RWPE2 (cell line): ENCODE measurements around the gene DNASE1L3.
"Not testable (repeated sequence)": the region's sequence is repeated elsewhere in the genome, so short reads cannot be mapped to it uniquely, and the experiment has no call there.

Experiments used
- ATAC-seq: fragments of 200-7000 bp; cut with Tn5 transposase; 3 replicates; pipeline ENCODE4 v1.9.1; 2021; ENCODE audit warnings: low read depth
- DNase-seq: peaks from one replicate; pipeline ENCODE4 v3.0.0-alpha.2; 2020; ENCODE audit warnings: low spot score
- H3K27ac ChIP-seq: fragments of 450-650 bp; 2 replicates; pipeline ENCODE4 v1.5.1; 2017; ENCODE audit warnings: mild to moderate bottlenecking; ENCODE audit not compliant: poor library complexity, severe bottlenecking
- H3K27me3 ChIP-seq: fragments of 250-450 bp; sonication (Bioruptor Pico); 2 replicates; pipeline ENCODE4 v1.5.1; 2021; ENCODE audit warnings: mild to moderate bottlenecking, moderate library complexity; ENCODE audit not compliant: insufficient read depth, poor library complexity, severe bottlenecking
- H3K36me3 ChIP-seq: fragments of 250-450 bp; sonication (Bioruptor Pico); 2 replicates; pipeline ENCODE4 v1.5.1; 2020; ENCODE audit warnings: low read depth, mild to moderate bottlenecking, moderate library complexity
- H3K4me1 ChIP-seq: fragments of 250-450 bp; sonication (Bioruptor Pico); 2 replicates; pipeline ENCODE4 v1.5.1; 2021; ENCODE audit warnings: mild to moderate bottlenecking, moderate library complexity; ENCODE audit not compliant: insufficient read depth, poor library complexity, severe bottlenecking
- H3K4me3 ChIP-seq: fragments of 250-450 bp; sonication (Bioruptor Pico); 2 replicates; pipeline ENCODE4 v1.5.1; 2021; ENCODE audit warnings: mild to moderate bottlenecking, moderate library complexity; ENCODE audit not compliant: severe bottlenecking
- H3K9me3 ChIP-seq: fragments of 250-450 bp; sonication (Bioruptor Pico); 2 replicates; pipeline ENCODE4 v1.5.1; 2021; ENCODE audit warnings: mild to moderate bottlenecking, moderate library complexity; ENCODE audit not compliant: severe bottlenecking
- TF ChIP-seq, protein P1 (sequence below): fragments of 450-650 bp; IDR thresholded peaks from one replicate; pipeline ENCODE4 v1.5.1; 2017; ENCODE audit warnings: mild to moderate bottlenecking, moderate library complexity; ENCODE audit not compliant: poor library complexity, severe bottlenecking

DNASE1L3 gene

GRCh38 chr3:58235970-58236369, 25.2 kb upstream of the DNASE1L3 start:
- TF ChIP-seq, protein P1, sequence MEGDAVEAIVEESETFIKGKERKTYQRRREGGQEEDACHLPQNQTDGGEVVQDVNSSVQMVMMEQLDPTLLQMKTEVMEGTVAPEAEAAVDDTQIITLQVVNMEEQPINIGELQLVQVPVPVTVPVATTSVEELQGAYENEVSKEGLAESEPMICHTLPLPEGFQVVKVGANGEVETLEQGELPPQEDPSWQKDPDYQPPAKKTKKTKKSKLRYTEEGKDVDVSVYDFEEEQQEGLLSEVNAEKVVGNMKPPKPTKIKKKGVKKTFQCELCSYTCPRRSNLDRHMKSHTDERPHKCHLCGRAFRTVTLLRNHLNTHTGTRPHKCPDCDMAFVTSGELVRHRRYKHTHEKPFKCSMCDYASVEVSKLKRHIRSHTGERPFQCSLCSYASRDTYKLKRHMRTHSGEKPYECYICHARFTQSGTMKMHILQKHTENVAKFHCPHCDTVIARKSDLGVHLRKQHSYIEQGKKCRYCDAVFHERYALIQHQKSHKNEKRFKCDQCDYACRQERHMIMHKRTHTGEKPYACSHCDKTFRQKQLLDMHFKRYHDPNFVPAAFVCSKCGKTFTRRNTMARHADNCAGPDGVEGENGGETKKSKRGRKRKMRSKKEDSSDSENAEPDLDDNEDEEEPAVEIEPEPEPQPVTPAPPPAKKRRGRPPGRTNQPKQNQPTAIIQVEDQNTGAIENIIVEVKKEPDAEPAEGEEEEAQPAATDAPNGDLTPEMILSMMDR = no peak
- Histone ChIP-seq H3K27ac (no peak overlapping the region), H3K27me3 (no peaks in the 10 kb centered on the region), H3K36me3 (no peaks in the 10 kb centered on the region), H3K4me1 (peaks cover 4% of the 10 kb centered on the region), H3K9me3 (no peaks in the 10 kb centered on the region), H3K4me3 (no peak overlapping the region)
- ATAC-seq = no peak
- DNase-seq = no peak

- peaks cover 4% of the 10 kb centered on the region for H3K4me1 ChIP-seq
- no peak for DNase-seq
- H3K27me3 ChIP-seq = no peaks in the 10 kb centered on the region
- H3K9me3 ChIP-seq = no peaks in the 10 kb centered on the region
- peak; percentile 38; the same call in 1 of the 3 replicates for ATAC-seq
- H3K4me3 ChIP-seq = no peak overlapping the region
- TF ChIP-seq, protein P1 = no peak
- H3K36me3 ChIP-seq = no peaks in the 10 kb centered on the region
- no peak overlapping the region for H3K27ac ChIP-seq
Measured at GRCh38 chr3:58234516-58234931, 23.8 kb upstream of the DNASE1L3 start.

DNA sequence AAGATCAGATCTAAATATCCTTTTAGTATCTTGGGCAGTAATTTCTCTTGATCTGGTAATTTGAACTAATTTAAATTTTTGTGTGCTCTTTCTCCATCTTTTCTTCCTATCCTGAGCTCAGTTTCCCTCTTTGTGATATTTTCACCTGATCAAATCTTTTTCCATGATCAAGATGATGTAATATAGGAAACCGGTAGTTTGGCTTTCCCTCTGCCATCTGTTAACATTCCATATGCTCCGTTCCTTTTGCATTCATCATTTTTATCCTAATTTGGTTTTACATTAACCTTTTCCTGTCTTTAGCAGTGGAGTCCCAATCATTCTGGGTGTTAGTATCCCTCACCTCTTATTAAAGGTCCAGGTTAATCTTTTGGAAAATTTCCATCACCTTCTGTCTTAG, 20.9 kb upstream of the DNASE1L3 start:
- Histone ChIP-seq H3K27ac (no peak overlapping the region), H3K9me3 (no peaks in the 10 kb centered on the region), H3K4me3 (no peak overlapping the region), H3K36me3 (no peaks in the 10 kb centered on the region), H3K27me3 (no peaks in the 10 kb centered on the region), H3K4me1 (peaks cover 4% of the 10 kb centered on the region)
- DNase-seq (no peak), ATAC-seq (no peak)
- TF ChIP-seq, protein P1 = no peak

GRCh38 chr3:58230876-58231552, 20.2 kb upstream of the DNASE1L3 start:
- no peak for ATAC-seq
- no peak for DNase-seq

GRCh38 chr3:58227933-58228332, 17.2 kb upstream of the DNASE1L3 start:
- not testable (repeated sequence) for H3K4me3 ChIP-seq, H3K4me1 ChIP-seq, H3K9me3 ChIP-seq, H3K27me3 ChIP-seq, DNase-seq, H3K36me3 ChIP-seq, H3K27ac ChIP-seq, ATAC-seq

More at GRCh38 chr3:58230876-58231552, 20.2 kb upstream of the DNASE1L3 start:
- no peaks in the 10 kb centered on the region for H3K9me3 ChIP-seq
- no peak overlapping the region for H3K4me3 ChIP-seq
- H3K27me3 ChIP-seq = no peaks in the 10 kb centered on the region
- H3K27ac ChIP-seq = no peak overlapping the region
- TF ChIP-seq, protein P1 = no peak
- peaks cover 4% of the 10 kb centered on the region for H3K4me1 ChIP-seq
- H3K36me3 ChIP-seq = no peaks in the 10 kb centered on the region
